H9 (cell line): ENCODE measurements around the gene HMOX2. TPM values are rescaled to one million over a fixed set of nuclear protein-coding genes. Genes with fewer than 3 reads are reported as not detected.
A peak's percentile ranks its signal among the peaks of the same experiment; 100 is the strongest.

Source experiments
- DNase-seq: peaks from one replicate; pipeline ENCODE4 v3.0.0-alpha.2; 2017
- H2AFZ ChIP-seq: one replicate; pipeline ENCODE4 v1.6.1; 2013; ENCODE audit warnings: mild to moderate bottlenecking, low read length, control low read depth, moderate library complexity
- H2AK5ac ChIP-seq: 2 replicates; pipeline ENCODE4 v1.6.1; 2013; ENCODE audit warnings: low read length, control low read depth, mixed read lengths; ENCODE audit not compliant: insufficient read length
- H2BK120ac ChIP-seq: one replicate; pipeline ENCODE4 v1.6.1; 2013; ENCODE audit warnings: low read depth, mild to moderate bottlenecking, low read length, control low read depth, inconsistent platforms; ENCODE audit not compliant: poor library complexity, severe bottlenecking
- H2BK12ac ChIP-seq: 2 replicates; pipeline ENCODE4 v1.6.1; 2013; ENCODE audit warnings: low read length, control low read depth, mixed read lengths, low read depth; ENCODE audit not compliant: insufficient read length
- H2BK15ac ChIP-seq: 2 replicates; pipeline ENCODE4 v1.6.1; 2013; ENCODE audit warnings: low read depth, low read length, control low read depth
- H2BK20ac ChIP-seq: one replicate; pipeline ENCODE4 v1.6.1; 2013; ENCODE audit warnings: low read depth, mild to moderate bottlenecking, low read length, control low read depth, inconsistent platforms; ENCODE audit not compliant: poor library complexity, severe bottlenecking
- H2BK5ac ChIP-seq: 2 replicates; pipeline ENCODE4 v1.6.1; 2013; ENCODE audit warnings: low read length, control low read depth, mixed read lengths; ENCODE audit not compliant: insufficient read length
- H3K14ac ChIP-seq: 2 replicates; pipeline ENCODE4 v1.6.1; 2013; ENCODE audit warnings: low read length, control low read depth; ENCODE audit not compliant: insufficient read depth
- H3K18ac ChIP-seq: 2 replicates; pipeline ENCODE4 v1.6.1; 2013; ENCODE audit warnings: low read depth, mild to moderate bottlenecking, mixed read lengths, low read length, control low read depth; ENCODE audit not compliant: insufficient read length
- H3K23ac ChIP-seq: 2 replicates; pipeline ENCODE4 v1.6.1; 2013; ENCODE audit warnings: low read length, control low read depth, mixed read lengths, low read depth; ENCODE audit not compliant: insufficient read length
- H3K23me2 ChIP-seq: 2 replicates; pipeline ENCODE4 v1.6.1; 2013; ENCODE audit warnings: low read depth, mild to moderate bottlenecking, mixed read lengths, low read length, control low read depth; ENCODE audit not compliant: insufficient read length, poor library complexity, severe bottlenecking
- H3K27ac ChIP-seq: 2 replicates; pipeline ENCODE4 v1.5.1; 2013; ENCODE audit warnings: low read length, control low read depth, mixed read lengths, low read depth; ENCODE audit not compliant: insufficient read length
- H3K27me3 ChIP-seq: 2 replicates; pipeline ENCODE4 v1.6.1; 2013; ENCODE audit warnings: low read length, control low read depth, inconsistent platforms; ENCODE audit not compliant: insufficient read depth
- H3K4ac ChIP-seq: 2 replicates; pipeline ENCODE4 v1.6.1; 2013; ENCODE audit warnings: low read depth, mild to moderate bottlenecking, control low read depth, inconsistent platforms, low read length, moderate library complexity
- H3K4me1 ChIP-seq: 2 replicates; pipeline ENCODE4 v1.6.1; 2013; ENCODE audit warnings: low read length, control low read depth, inconsistent platforms; ENCODE audit not compliant: insufficient read depth
- H3K4me2 ChIP-seq: 2 replicates; pipeline ENCODE4 v1.6.1; 2013; ENCODE audit warnings: low read length, control low read depth, mixed read lengths; ENCODE audit not compliant: insufficient read length, insufficient read depth
- H3K56ac ChIP-seq: 2 replicates; pipeline ENCODE4 v1.6.1; 2013; ENCODE audit warnings: low read depth, mild to moderate bottlenecking, mixed read lengths, low read length, control low read depth; ENCODE audit not compliant: insufficient read length
- H3K79me1 ChIP-seq: 2 replicates; pipeline ENCODE4 v1.6.1; 2013; ENCODE audit warnings: low read depth, mild to moderate bottlenecking, moderate library complexity, low read length, control low read depth, inconsistent platforms; ENCODE audit not compliant: insufficient read depth, poor library complexity, severe bottlenecking
- H3K79me2 ChIP-seq: 2 replicates; pipeline ENCODE4 v1.6.1; 2013; ENCODE audit warnings: low read length, control low read depth, inconsistent platforms; ENCODE audit not compliant: insufficient read depth
- H3K9ac ChIP-seq: 2 replicates; pipeline ENCODE4 v1.6.1; 2013; ENCODE audit warnings: low read length, control low read depth, mixed read lengths; ENCODE audit not compliant: insufficient read length; ENCODE audit errors: extremely low read depth
- H3K9me3 ChIP-seq: one replicate; pipeline ENCODE4 v1.6.1; 2013; ENCODE audit warnings: low read depth, low read length, inconsistent platforms; ENCODE audit not compliant: control insufficient read depth
- H3T11ph ChIP-seq: one replicate; pipeline ENCODE4 v1.6.1; 2013; ENCODE audit warnings: mild to moderate bottlenecking, low read length, control low read depth, inconsistent platforms
- H4K20me1 ChIP-seq: one replicate; pipeline ENCODE4 v1.6.1; 2013; ENCODE audit not compliant: control insufficient read depth, insufficient read length, insufficient read depth
- H4K5ac ChIP-seq: 2 replicates; pipeline ENCODE4 v1.6.1; 2013; ENCODE audit warnings: low read depth, mild to moderate bottlenecking, mixed read lengths, low read length, control low read depth; ENCODE audit not compliant: insufficient read length
- H4K8ac ChIP-seq: replicated peaks from 2 replicates; pipeline ENCODE4 v1.6.1; 2013; ENCODE audit warnings: low read length, control low read depth, mixed read lengths, low read depth; ENCODE audit not compliant: insufficient read length
- H4K91ac ChIP-seq: 2 replicates; pipeline ENCODE4 v1.6.1; 2013; ENCODE audit warnings: low read depth, mild to moderate bottlenecking, moderate library complexity, mixed read lengths, low read length, control low read depth; ENCODE audit not compliant: insufficient read length
- H3K27ac Mint-ChIP-seq, 3 experiments: 2 replicates in 2 of 3; 3 replicates in 1 of 3; pipeline ENCODE4 v1.8.0; 2020 to 2021; ENCODE audit warnings: mixed read lengths in 3 of 3, mild to moderate bottlenecking in 1 of 3, moderate library complexity in 1 of 3
- H3K27me3 Mint-ChIP-seq: 2 replicates; pipeline ENCODE4 v1.8.0; 2021; ENCODE audit warnings: low read depth, mild to moderate bottlenecking, moderate library complexity, mixed read lengths
- H3K36me3 Mint-ChIP-seq, 3 experiments: 2 replicates in 2 of 3; 3 replicates in 1 of 3; pipeline ENCODE4 v1.8.0; 2020 to 2021; ENCODE audit warnings: low read depth in 3 of 3, mixed read lengths in 3 of 3; ENCODE audit not compliant: insufficient read depth in 1 of 3
- H3K4me1 Mint-ChIP-seq, 2 experiments: 2 replicates each; pipeline ENCODE4 v1.8.0; 2020; ENCODE audit warnings: mixed read lengths in 2 of 2
- H3K4me3 Mint-ChIP-seq, 2 experiments: 2 replicates in 1 of 2; 3 replicates in 1 of 2; pipeline ENCODE4 v1.8.0; 2020 to 2021; ENCODE audit warnings: mild to moderate bottlenecking in 2 of 2, mixed read lengths in 2 of 2, moderate library complexity in 1 of 2
- H3K9me3 Mint-ChIP-seq, 2 experiments: 2 replicates in 1 of 2; 3 replicates in 1 of 2; pipeline ENCODE4 v1.8.0; 2020; ENCODE audit warnings: mild to moderate bottlenecking in 2 of 2, mixed read lengths in 2 of 2, moderate library complexity in 1 of 2
- CTCF ChIP-seq: fragments of 200-600 bp; sonication (generic); conservative IDR thresholded peaks from 3 replicates; pipeline ENCODE4 v1.8.0; 2021; ENCODE audit warnings: antibody characterized with exemption, mild to moderate bottlenecking
- WGBS: extraction: QIAGEN DNeasy Blood & Tissue Kit; methylation state at CpG from one replicate; pipeline ENCODE4 v1.1.7; 2013; ENCODE audit warnings: missing lambda C conversion rate, low lambda C conversion rate, mixed read lengths; ENCODE audit not compliant: insufficient read length; ENCODE audit errors: extremely low coverage; 5-methylcytosine and 5-hydroxymethylcytosine counted together
- total RNA-seq: library from RNA; stranded (reverse); gene quantifications from 2 replicates; pipeline ENCODE4 v1.2.1, GENCODE V29; 2021

The HMOX2 gene
- total RNA-seq, 1 experiment from 2014 or later, result 44.4 TPM

- Histone ChIP-seq H2BK15ac (no peak overlapping the region), H3K14ac (no peak overlapping the region), H3K79me1 (no peaks in the 10 kb centered on the region), H3T11ph (no peak overlapping the region), H3K23me2 (peaks cover 7% of the 10 kb centered on the region), H3K23ac (no peak overlapping the region), H3K27me3 (no peaks in the 10 kb centered on the region), H2AFZ (no peak overlapping the region), H3K9me3 (no peaks in the 10 kb centered on the region), H3K4ac (no peak overlapping the region), H2AK5ac (no peak overlapping the region), H2BK12ac (no peak overlapping the region), H3K4me2 (peak overlapping the region; percentile 99), H4K5ac (no peak overlapping the region), H3K56ac (no peak overlapping the region), H3K27ac (no peak overlapping the region), H4K91ac (no peak overlapping the region), H3K18ac (no peak overlapping the region), H4K20me1 (no peaks in the 10 kb centered on the region), H2BK120ac (no peak overlapping the region), H3K4me1 (no peaks in the 10 kb centered on the region), H3K79me2 (peaks cover 12% of the 10 kb centered on the region; the same call in 1 of the 2 replicates), H2BK5ac (no peak overlapping the region), H2BK20ac (no peak overlapping the region), H3K9ac (peak overlapping the region; percentile 89), H4K8ac (no peak overlapping the region)
- WGBS, result no CpG with 5 or more reads among the region's 12 CpGs
- no peaks in the 10 kb centered on the region for H3K27me3 Mint-ChIP-seq
- DNase-seq, result no peak
- peak overlapping the region; percentile 99 for H3K4me3 Mint-ChIP-seq
- H3K27ac Mint-ChIP-seq, result peak overlapping the region in 2 of 3 experiments; percentile 96 to 98; a peak in 4 of 7 replicates
- H3K9me3 Mint-ChIP-seq, result no peaks in the 10 kb centered on the region
- H3K4me1 Mint-ChIP-seq, result peaks cover 15 to 21% of the 10 kb centered on the region in 2 experiments
- H3K36me3 Mint-ChIP-seq, result peaks cover 19 to 29% (median 21%) of the 10 kb centered on the region in 3 experiments; a peak in 6 of 7 replicates
- no peak for TF ChIP-seq CTCF
Measured at GRCh38 chr16:4426722-4427372, 49.4 kb upstream of the HMOX2 start.
